Fibroblast of skin of abdomen (primary cell): ENCODE data around the gene GPR39.

Experiments used
- DNase-seq: peaks from one replicate; pipeline ENCODE4 v3.0.0-alpha.2; 2013

The GPR39 gene

DNA sequence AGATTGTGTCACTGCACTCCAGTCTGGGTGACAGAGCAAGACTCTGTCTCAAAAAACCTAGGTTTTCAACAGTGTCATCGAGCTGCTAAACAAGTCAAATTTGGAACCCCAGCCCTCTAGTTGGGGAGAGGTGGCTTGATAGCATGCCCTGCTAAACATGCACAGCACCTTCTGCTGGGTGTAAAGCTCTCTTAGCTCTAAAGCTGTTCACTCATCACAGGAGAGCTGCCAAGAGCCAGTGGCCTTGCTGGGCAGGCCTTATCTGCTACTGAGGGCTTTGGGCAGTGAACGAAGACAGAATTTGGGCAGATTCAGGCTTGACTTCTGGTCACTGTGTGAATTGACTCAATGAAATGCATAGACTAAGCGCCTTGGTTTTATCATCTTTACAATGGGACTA is 152.1 kb downstream of the GPR39 start:
- DNase-seq: no peak

DNA sequence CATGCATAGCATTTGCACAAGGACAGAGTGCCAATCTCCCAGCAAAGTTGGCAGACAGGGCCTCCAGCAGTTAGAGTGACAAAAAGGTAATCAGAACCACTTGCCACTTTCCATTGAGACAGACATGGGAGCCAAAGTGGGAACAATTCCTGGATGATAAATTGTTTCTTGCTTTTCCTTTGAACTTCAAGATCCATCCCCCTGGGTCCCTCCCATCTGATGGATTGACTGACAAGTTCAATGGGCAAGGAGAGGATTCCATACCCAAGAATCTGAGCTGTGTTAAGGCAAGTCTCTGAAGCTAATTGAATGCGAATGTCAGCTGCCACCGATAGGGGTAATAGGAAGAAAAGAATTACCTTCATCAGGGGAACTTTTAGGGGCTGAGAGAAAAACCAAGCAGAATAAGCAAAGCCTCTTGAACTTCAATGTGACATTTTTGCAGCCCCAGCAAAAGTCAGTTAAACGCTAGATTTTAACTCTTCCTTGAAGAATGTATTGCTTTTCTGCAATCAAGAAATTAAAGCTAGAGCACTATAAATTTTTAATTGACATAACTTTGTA is 156.9 kb downstream of the GPR39 start:
- DNase-seq: no peak

DNA sequence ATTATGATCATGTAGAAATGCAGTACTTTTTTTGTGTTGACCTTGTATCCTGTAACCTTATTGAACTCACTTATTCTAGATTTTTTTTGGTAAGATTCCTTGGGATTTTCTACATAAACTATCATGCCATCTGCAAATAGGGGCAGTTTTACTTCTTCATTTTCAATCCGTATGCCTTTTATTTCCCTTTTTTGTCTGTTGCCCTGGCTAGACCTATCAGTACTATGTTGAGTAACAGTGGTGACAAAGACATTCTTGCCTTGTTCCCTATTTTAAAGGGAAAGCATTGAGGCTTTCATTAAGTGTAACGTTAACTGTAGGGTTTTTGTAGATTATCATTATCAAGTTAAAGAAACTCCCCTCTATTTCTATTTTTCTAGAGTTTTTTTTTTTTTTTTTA is 161.1 kb downstream of the GPR39 start:
- no peak for DNase-seq

DNA sequence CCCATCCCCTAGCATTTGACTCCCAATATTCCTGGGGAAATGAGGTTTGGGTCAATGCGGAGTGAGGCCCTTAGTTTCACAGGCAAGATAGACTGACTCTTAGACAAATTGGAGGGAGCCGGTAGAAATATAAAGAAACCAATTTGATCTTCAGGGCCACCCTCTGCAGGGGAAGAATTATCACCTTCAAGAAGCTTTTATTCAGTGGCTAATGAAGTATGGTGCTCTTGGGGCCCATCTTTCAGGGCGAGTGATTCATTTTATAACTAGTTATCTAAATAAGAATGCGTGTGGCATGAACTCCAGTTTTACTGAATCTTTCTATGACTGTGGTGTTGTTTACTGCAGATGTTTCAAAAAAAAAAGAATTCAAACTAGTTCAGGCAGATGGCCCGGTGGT is 165.0 kb downstream of the GPR39 start:
- no peak for DNase-seq

DNA sequence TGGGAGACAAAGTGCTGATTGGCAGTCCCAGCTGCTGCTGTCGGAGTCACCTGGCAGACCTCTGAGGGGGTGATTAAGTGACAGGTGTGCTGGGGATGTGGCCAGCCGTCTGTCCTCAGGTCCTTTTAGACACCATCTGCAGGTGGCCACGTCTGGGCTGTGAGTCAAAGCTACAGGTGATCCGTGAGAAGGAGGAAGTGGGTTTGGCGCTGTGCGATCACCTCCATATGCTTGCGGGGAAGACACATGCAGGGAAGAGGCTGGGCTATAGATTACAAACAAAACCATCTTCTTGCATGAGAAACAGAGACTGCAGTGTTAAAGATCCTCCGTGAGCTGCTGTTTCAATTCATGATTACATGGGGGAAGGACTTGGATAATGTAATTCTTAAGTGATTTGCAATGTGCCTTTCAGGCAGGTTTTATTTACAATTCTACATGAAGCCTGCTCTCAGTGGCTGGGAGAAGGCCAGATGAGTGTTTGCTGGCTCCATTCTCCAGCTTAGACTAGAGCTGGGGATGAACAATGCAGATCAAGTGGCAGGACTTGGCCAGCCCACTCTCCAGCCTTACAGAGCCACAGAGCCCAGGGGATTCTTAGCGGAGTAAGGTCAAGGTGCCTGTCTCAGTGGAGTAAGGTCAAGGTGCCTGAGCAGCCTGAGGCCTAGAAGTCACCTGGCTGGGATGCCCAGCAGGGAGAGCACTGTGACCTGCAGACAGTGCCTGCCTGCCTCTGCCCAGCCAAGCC is 165.6 kb downstream of the GPR39 start:
- no peak for DNase-seq

DNA sequence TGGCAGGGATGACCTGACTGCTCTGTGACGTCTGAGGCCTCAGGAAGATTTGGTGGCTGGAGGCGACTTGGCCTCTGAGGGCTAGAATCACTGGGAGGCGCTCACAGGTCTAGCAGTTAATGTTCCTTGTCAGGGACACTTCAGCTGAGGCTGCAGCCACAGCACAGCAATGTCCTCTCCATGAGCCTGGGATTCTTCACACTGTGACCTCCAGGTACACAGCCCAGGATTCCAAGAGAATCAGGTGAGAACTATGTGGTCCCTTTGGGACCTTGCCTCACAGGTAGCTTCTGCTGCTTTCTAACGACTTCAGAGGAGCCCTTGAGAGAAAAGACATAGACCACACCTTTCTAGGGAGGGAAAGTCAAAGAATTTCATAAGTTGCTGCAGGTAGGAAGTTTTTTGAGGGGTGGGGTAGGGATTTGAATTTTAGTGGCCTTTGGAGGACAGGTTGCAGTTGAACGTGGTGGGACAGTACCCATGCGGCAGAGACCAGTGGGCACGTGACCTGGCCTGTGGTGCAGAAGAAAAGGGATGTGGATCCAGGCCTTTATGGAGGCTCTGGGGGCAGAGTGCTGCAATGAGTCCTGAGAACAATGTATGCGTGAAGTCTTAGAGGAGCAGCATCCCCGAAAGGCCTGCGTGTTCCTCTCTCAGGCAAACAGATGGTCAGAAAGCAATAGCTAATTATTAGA is 167.2 kb downstream of the GPR39 start:
- DNase-seq: no peak

DNA sequence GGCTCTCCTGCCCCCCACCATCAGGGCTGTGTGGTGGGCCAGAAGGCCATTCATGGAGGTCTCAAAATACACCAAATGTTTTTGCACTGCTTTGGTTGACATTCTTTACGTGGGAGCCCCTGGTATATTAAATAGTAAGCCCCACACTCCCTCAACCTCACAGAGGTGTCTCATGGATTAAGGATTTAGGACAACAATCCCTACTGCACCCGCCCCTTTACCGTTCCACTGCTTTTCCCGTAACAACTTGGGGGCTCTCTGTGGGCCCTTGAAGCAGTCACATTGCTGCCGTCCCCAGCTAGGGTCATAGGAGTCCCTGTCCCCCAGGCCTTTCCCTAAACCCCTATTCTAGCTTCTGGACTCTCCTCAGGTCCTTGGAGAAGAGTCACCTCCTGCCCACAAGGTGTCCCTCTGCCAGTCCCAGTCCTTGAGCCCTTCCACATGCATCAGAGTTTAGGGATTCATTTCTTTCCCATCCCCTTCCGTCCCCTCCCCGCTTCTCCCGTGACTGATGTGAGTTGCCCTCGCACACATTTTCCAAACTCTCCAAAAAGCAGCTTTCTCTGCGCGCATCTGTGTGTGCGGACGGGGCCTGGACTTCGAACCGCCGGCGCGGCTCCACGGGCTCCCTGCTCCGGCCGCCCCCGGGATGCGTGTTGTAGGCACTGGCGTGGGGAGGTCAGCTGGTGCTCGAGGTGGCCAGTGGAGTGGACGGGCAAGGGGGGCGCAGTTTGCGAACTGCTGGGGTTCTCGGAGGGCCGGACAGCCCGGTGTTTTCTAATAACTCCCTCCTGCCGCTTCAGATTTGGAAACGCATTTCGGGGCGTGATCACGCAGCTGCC is 168.6 kb downstream of the GPR39 start:
- DNase-seq: no peak

DNA sequence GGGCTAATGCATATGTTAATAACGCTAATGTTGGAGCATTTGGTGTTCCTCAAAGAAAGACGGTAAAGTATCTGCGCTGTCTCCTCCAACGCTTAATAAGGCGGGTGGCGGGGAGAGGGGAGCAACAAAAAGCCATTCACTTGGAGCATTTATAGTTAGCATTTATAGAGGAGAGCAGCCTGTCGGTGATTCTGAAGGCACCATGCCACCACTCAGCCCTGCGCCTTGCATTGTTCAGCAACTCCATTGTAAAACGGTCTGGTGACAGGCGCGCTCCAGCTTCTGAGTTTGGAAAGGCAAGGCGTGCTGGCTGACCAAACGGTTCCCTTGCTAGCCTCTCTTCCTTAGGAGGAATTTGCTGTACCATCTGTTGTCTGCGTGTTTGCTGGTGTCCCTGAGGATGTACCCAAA is 169.5 kb downstream of the GPR39 start:
- DNase-seq: no peak

DNA sequence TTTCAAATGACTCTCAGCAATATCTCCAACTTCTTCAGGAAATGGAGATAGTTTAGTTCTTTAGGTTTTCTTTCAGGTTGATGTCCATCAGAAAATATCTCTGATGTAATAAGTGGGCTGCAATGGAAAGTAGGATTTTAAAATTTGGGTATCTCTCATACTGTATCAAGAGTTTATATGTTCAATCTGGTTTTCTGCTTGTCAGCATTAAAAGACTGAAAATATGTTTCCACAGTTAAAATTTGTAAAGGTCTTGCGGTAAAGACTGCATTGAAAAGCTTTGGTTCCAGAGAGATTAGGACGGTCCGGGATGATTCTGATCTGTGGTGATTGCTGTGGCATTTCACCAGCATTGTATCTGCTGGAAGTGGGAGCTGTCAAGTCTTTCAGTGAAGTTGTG is 170.2 kb downstream of the GPR39 start:
- no peak for DNase-seq

DNA sequence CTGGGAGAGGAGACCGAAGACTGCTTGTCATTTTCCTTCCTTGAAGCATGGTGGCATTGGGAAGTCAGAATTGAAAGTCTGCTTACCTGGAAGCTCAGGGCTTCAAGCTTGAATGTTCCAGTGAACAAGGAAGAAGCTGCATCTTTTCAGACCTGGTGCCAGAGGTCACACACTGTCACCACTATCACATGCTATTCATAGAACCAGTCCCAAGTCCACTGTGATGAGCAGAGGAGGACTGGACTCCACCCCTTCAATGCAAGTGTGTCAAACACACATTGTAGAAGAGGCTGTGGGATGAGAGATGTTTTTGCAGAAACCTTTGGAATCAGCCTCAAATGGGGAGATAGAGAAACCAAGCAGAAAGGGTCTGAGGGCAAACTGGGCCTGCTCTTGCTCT is 172.0 kb downstream of the GPR39 start:
- no peak for DNase-seq

DNA sequence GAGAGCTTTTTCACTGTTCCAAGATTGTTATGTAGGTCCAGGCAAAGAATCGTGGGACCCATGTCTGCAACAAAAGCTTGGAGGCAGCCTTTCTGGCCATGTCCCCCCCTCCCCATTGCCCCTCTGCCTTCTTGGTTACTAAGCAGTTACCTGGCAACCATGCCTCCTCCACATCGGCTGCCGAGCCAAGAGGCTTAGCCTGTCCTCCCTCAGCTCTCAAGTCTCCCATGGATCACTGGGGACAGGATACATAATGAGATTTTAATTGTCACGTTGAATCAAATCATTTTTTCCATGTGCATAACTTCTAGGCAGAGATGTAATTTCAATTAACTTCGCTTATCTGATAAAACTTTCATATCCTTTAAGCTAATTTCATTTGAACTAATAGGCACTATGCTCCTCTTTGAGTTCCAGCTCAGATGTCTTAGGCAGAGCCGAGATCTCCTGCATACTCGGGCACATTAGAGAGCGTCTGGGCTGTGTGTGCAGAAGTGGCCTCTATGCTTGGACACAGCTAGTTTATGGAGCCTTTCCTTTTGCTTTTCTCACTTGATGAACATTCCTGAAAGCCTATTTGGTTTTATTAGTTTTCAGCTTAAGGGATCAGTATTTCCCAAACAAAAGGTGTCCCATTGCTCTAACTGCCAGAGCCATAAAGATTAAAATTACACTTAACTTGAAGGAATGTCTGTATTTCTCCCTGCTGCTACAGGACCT is 172.7 kb downstream of the GPR39 start:
- DNase-seq: no peak

DNA sequence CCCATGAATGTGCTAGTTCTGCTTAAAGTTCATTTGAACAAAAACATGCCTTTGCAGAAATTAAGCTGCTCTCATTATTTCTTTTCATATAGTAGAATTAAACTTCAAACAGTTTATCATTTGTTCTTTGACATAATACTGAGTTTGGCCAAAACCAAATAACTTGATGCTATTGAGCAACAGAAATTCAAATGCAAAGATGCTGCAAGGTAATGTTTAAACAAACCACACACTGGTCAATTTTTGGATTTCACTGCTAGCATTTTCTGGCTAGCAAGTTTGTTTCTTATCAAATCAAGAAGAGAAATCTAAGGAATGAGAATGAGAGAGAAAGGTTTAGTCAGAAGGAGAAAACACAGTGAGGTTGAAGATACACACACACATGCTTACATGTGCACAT is 173.4 kb downstream of the GPR39 start:
- DNase-seq: no peak

DNA sequence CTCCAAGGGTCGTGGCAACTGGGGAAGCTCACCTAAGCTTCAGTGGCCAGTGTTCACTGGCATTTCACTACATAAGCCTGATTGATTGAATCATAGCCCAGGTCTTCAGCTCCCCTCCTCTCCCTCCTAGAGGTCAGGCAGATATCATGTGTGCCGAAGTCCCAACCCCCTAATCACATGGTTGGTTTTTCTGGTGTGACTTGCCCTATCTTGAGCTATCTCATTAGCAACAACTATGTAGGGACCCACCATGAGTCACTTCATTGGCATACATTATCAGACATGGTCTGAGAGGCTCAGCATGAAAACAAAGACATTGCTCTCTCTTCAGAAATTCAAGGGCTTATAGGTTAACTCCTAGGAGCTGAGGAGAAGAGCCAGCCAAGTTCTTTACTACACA is 176.6 kb downstream of the GPR39 start:
- DNase-seq: peak; percentile 10

DNA sequence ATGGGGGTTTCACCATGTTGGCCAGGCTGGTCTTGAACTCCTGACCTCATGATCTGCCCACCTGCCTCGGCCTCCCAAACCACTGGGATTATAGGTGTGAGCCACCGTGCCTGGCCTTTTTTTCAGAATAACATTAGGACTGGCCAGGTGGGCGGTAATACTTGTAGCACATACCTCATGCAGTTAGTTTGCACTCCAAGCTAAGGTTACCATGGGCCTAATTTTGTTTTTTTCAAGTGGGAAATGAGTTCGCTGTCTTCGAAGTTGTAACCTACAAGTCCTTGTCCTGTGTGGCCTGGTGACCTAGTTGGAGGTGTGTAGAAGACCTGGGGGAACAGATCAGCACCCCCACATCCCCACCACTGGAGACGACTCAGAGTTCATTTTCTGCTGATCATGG is 178.6 kb downstream of the GPR39 start:
- DNase-seq: no peak

DNA sequence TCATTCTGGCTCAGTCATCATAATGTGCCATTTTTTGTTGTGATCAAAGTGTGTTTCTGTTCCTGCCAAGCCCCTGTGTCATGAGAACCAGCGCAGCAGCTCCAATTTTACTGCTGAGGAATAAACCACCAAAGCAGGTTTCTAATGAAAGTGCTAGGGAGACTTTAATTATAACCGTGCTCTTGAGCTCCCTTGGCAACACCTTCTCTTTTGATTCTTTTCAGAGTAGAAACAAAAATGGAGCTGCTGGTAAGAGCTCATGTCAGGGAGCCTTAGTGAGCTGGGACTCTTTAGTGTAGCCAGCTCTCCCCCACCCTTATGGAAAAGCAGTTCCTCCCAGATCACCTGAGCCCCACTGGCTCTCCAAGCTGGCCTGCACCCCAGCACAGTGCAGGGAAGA is 179.1 kb downstream of the GPR39 start:
- no peak for DNase-seq

DNA sequence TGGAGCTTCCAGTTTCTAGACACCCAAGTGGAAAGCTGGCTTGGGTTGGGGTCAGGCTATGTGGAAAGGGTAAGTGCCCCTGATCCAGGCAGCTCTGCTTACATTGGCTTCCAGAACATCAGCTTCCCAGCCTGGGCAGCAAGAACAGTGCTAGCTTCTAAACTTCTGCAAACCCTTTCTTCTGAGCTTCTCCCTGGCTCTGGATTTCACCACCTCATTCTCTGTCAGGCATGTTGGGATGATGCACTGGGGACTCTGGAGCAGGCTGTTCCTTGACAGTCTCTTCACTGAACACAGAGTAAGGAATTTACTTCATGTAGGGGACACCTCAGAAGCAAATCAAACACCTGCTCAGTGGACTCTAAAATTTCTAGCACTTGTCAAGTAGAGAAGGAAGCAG is 180.6 kb downstream of the GPR39 start:
- no peak for DNase-seq

DNA sequence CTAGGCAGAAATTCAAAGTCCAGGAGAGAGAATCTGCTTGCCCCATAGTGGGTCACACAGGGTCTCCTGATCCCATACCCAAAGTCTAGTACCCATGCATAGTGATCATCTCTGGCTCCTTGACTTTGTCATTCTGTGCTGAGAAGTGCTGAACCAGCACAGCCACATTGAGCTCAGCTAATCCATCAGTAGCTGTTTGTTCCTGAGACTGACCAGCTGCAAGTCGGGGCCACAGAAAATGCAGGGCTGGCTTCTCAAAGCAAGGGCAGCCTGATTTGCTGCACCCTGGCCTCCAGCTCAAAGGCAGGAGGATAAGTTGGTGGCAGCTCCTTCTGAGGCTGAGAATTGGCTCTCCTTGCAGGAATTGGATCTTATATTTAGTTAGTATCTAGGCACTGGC is 181.2 kb downstream of the GPR39 start:
- no peak for DNase-seq

DNA sequence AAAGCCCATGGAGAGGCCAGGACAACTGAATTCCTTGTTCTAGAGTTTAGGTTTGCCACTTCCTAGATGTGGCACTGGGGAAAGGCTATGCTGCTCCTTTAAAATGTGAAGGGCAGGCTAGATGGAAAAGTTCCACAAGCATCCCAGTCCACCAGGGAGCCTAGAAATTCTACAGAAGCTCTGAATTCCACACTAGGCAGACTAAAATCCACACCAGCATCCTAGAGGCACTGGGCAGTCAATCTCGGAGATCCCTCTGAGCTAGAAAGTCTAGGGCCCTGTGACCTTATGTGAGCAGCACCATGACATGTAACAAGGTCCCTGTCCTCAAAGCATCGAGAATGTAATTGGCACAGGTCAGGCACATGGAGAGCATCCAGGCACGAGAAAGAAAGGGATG is 181.9 kb downstream of the GPR39 start:
- DNase-seq: no peak

DNA sequence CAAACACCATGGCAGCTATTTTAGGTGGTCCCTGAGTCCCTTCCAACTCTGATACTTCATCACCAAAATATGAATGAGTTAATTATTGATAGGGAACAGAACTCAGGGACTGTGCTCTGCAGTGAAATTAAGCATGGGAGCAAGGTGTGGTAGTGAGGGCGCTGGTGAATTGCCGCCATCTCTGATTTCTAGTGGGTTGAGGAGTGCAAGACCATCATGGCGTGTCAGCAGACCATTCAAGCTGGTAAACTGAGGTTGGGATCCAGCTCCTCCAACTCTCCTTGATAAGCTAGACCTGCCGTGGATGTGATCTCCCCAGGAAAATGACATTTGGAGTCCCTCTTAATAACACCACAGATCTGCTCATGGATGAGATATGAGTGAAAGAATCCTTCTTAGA is 183.0 kb downstream of the GPR39 start:
- DNase-seq: no peak

DNA sequence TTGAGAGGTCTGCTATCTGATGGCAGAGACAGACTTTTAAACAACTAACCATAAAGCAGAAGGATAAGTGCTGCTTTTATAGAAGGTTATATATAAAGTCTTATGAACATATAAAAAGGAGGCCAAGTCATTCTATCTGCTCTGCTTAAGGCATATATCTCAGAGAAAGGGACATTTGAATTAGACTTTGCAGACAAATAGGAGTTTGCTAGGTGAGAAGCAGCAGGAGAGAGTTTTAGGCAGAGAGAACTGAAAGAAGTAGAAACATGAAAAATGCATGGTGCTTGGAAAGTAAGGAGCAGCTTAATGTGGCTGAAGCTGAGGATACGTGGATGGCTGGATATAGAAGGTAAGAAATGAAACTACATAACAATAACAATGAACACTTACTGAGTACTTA is 188.0 kb downstream of the GPR39 start:
- DNase-seq: no peak

DNA sequence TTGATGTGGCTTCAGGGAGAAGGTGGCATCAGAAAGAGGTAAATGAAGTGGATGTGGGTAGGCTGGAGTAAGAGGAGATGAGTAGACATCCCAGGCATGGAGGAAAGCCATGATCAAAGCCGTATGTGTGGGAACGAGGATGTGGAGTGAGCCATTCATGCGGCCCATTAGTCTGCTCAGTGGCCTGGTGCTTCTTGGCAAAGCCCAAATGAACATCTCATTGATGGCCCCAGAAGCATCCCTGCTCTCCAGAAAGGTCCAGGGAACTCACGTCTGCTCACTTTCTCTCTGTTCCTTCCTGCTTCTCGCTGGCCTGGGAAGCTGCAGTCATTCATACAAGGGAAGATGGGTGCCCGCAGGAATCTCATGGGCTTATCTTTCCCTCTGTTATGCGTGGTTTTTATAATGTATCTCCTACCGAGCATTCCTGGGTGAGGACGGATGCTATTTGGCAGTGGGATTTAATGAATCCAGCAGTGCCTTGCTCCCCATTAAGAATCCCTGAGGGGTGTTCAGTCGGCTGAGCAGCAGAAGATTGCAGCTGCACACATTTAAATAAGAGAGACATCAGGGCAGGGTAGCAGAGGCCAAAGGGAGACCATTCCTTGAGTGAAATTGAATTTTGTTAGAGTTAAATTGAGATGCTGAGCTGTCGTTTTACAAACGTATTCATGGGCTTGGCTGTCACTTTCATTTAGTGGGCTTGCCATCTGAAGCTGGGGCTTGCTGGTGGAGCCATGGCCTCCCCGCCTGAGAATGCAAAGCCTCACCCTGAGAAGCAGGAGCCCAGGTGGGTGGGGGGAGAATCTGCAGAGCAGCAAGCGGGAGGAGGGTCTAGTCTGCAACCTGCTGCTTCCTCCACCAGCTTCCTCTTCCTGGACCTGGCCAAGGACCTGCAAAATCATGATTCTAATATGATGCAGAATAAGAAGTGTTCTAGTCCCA is 188.9 kb downstream of the GPR39 start:
- DNase-seq: no peak
